D341Med (cell line): Measurements from ENCODE around the gene FBLN7.
"Not testable (repeated sequence)": the region's sequence is repeated elsewhere in the genome, so short reads cannot be mapped to it uniquely, and the experiment has no call there.

Source experiments
- DNase-seq: peaks from one replicate; pipeline ENCODE4 v3.0.0; 2012; ENCODE audit warnings: low spot score

The FBLN7 gene, protein sequence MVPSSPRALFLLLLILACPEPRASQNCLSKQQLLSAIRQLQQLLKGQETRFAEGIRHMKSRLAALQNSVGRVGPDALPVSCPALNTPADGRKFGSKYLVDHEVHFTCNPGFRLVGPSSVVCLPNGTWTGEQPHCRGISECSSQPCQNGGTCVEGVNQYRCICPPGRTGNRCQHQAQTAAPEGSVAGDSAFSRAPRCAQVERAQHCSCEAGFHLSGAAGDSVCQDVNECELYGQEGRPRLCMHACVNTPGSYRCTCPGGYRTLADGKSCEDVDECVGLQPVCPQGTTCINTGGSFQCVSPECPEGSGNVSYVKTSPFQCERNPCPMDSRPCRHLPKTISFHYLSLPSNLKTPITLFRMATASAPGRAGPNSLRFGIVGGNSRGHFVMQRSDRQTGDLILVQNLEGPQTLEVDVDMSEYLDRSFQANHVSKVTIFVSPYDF

DNA sequence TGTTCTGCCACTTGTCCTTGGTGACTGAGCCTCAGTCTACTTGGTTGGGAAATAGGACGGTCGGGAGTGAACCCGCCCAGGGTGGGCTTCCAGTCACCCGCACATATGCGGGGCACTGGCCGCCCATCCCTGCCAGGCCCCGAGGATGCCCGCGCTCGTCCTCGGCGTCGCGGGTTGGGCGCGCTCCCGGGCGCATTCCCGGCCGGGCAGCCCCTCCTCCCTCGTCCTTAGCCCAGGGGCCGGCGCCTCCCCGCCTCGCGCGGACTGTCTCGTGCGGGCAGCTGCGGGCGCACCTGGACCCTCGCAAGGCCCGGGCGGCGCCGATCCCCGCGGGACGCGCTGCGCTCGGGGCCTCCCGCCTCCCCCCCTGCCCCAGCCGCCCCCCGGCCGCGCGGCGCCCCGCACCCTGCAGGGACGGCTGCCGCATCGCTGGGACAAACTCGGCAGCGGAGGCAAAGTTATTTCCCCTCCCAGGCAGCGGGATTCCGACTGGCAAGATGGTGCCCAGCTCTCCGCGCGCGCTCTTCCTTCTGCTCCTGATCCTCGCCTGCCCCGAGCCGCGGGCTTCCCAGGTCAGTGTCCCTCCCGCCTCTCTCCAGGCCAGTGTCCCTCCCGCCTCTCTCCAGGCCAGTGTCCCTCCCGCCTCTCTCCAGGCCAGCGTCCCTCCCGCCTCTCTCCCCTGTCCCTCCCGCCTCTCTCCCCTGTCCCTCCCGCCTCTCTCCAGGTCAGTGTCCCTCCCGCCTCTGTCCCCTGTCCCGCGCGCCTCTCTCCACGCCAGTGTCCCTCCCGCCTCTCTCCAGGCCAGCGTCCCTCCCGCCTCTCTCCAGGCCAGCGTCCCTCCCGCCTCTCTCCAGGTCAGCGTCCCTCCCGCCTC is at the start of gene FBLN7:
TSS of gene FBLN7 (plus strand) at position 227 of the 874 bp plus-strand sequence. CDS start at position 498, 271 bp downstream.
- DNase-seq: peak; percentile 68

DNA sequence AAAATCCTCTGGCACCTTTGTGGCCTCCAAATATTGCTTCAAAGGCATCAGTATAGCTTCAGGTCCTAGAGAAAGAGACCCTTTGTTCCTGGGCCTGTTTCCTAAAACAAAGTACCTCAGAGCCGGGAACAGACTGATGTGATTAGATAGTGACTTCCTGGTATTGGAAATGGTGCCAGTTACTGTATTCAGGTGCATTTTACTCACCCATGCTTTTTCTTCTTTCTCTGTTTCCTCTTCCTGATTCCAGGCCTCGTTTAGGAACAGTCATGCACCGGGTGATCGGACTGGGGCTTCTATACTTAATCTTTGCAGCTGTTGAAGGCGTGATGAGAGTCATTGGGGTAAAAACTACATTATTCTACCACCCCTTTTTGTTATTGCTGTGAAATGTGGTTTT is 48.8 kb upstream of the FBLN7 start:
- no peak for DNase-seq

DNA sequence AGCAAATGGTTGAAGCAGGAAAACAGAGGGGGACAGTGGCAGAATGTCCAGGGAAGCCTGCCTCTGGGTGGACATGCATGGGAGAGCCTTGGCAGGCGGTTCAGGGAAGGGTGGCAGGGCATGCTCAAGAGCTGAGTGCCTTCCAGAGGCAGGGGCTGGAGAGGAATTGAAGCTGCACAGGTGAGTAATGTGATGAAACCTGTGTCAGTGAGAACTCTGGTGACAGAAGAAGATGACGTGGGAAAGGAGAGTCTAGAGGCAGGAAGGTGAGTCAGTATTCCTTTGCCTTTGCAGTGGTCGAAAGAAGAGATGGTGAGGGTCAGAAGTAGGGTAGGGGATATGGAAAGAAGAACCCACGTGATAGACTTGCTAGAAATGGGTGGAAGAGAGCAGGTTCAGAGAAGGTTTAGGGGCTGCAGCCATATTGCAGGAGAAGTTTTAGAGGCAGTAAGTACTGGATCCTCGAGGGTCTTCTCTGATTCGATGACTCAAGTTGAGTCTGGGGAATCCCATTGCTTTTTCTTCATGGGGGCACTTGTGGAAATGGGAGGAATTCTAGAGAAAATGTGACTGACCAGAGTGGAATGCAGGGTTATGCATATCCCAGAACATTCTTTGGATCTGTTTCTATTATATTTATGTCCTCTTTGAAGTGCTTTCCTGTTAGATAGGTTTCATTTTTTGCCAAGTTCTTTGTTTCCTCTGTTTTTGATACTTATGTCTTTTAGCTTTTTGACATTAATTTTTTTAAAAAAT is 45.7 kb upstream of the FBLN7 start:
- DNase-seq: no peak

DNA sequence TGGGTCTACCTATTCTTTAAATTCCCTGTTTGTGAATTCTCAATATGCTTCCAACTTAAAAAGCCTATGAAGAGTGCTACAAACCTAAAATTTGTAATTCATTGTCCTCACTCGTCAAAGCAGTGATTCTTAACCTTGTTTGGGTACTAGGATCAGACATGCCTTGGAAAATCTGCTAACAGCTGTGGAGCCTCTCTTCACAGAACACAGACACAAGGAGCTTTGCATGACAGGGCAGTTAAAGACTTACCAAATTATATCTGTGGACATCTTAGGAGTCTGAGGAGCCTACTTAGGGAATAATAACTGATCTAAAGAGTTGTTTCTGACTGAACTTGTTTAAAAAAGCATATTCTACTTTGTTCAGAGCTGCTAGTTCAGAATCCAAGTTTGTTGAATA is 45.0 kb upstream of the FBLN7 start:
- DNase-seq: no peak

DNA sequence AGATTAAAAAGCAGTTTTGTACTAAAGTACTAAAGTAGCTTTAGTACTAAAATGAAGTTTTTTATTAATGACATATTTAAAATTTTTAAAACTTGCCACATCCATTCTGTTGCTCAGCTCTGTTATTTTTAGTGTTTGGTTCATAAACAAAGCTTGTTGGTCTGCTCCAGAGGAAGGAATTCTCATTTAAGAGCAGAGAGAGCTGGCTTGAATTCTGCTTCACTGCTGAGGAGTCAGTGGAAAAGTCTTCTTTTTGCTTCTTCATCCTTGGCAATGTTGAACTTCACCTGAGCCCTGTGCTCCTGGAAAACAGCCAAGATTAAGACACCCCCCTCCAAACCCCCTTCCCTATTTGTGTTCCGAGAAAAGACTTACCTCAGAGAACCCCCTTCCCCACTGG is 42.5 kb upstream of the FBLN7 start:
- DNase-seq: no peak

DNA sequence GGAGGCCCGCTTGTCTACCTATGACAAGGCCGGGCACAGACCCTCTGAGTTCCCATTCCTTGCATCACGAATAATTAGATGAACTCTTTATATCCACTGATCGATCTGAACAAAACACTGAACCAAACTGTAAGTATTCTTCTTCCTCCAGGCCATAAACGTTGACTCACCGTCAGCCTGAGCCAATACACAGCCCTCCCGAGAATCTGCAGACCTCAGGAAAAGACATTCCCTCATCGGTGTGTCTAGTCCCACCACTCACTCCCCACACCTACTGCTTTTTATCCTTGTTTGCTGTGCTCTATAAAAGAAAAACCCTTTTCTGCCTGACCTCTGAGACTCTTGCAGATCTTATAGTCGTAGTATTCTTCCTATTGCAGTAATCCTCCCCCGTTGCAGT is 42.1 kb upstream of the FBLN7 start:
- DNase-seq: no peak

DNA sequence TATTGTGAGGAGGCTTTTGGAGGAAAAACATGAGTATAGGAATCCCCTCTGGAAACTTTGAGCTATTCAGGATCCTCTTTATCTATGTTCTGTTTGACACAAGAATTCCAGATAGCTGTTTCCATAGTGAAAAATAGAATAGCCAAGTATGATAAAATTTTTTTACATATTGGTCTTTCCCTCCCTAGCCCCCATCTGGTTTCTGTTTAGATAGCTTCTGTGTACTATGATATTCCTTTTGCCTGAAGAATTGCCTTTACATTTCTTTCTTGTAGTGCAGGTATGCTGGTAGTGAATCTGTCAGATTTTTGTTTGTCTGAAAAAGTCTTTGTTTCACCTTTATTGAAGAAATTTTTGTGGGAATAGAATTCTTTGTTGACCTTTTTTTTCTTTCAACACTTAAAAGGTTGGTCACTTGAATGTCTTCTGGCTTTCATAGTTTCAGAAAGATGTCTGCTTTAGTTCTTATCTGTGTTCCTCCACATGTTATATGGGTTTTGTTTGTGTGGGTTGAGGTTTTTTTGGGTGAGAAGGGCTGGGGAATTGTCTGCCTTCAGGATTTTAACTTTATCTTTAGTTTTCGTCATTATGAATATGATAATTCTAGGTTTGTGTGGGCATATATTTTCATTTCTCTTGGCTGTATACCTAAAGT is 29.9 kb upstream of the FBLN7 start:
- no peak for DNase-seq

DNA sequence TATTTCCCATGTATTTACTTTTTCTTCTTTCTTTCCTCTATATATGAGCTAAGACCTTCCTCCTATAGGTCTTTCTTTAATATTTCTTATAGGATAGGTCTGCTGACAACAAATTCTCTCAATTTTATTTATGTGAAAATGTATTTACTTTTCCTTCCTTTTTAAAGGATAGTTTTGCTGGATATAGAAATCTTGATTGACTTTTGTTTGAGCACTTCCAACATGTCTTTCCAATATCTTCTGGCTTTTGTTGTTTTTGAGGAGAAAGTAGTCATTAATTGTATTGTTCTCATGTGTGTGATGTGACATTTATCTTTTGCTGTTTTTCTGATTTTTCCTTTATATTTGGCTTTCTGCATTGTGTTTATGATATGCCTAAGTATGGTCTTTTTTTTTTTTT is 28.9 kb upstream of the FBLN7 start:
- DNase-seq: no peak

DNA sequence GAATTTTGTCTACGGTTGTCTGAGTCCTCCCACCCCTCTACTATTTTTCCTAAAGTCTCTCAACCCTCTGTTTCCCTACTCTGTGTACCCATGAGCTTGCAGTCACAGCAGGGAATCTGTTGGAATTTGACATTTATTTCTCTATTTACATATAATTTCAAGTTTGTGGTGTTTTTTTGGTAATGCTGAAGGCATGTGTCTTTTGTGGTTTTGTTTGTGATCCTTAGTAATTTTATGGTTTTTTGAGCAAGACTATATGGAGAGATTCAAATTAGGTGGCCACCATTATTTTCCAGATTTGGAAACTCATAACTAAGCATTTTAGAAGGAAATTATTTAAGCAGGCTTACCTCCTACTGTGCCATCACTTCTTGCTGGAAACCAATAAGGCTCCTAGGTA is 27.2 kb upstream of the FBLN7 start:
- no peak for DNase-seq

DNA sequence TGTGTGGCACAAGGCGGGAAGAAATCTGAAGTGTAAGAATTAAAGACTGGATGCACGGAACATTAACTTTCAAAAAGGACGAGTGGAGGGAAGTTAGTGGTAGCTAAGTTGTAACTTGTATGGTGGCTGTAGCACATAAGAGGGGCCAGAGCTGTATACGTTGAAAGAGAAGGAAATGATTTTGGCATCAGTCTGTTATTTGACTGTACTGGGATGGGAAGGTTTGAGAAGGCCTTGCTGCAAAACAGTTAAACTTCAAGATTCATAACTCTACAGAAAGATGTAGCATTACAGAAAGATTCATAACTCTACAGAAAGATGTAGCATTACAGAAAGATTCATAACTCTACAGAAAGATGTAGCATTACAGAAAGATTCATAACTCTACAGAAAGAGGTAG is 24.8 kb upstream of the FBLN7 start:
- not testable (repeated sequence) for DNase-seq

DNA sequence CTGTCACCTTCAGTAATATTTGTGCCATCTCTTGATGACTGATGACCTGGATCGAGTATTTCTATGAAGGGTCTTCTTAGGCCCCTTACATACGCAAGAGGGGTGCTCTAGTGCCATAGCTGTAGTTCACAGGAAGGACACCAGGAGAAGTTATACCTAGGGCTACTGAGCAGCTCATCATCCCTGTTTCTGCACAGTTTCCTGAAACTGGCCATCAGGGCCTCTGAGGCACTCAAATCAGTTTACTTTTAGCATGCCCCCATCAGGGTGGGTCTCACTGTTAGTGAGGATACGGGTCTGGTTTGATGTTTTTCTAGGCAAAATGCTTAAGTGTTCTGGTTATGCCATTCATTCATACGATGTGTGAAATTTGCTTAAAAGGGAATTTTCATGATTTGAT is 20.0 kb upstream of the FBLN7 start:
- no peak for DNase-seq

DNA sequence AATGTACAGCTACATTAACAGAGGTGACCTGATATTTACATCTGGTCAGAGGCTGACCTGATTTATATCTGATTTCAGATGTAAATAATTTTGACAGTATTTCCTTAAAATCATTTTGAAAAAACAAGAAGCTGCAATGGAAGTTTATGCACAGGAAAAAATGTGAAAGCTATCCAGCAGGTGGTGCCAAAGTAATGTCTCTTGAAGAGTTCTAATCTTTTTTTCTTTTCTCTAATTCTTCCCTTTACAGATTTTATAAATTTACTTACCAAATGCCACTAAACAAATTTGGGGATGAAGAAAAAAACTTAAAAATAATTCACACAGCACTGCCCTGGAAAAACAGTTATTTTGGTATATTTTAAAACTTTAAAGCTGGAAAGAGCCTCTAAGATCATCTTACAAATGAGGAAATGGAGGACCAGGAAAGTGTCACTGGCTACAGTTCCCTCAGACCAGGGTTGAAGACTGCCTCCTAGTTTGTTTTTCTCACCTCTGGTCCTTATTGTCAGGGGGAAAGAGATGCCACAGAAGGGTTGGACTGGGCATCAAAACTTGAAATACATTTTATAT is 16.4 kb upstream of the FBLN7 start:
- DNase-seq: peak; percentile 29

DNA sequence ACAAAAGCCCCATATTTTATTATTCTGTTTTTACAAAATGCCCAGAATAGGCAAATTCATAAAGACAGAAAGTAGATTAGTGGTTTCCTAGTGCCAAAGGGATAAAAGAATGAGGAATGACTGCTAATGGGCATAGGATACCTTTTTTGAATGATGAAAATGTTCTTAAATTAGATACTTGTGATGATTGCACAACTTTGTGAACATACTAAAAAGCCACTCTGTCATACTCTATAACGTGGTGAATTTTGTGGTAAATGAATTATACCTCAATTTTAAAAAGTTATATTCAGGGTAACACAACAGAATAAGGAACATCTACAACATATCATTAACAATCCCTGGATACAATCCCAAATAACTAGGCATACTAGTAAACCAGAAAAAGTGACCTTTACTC is 9.1 kb upstream of the FBLN7 start:
- DNase-seq: no peak

DNA sequence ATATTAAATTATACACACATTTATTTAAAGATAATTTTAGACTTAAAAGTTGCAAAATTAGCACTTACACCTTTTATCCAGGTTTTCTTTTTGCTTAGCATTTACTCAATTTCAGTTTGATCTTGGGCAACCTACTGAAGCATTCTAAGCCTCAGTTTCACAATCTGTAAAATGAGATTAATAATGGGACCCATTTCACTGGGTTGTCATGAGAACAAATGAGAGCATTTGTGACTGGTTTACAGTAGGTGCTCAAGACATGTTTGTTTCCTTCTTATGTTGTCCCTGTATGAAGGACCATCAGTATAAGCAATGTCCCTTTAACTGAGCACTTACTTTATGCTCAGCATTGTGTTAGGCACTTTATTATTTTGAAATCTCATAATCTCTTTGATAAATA is 4.8 kb upstream of the FBLN7 start:
- no peak for DNase-seq

DNA sequence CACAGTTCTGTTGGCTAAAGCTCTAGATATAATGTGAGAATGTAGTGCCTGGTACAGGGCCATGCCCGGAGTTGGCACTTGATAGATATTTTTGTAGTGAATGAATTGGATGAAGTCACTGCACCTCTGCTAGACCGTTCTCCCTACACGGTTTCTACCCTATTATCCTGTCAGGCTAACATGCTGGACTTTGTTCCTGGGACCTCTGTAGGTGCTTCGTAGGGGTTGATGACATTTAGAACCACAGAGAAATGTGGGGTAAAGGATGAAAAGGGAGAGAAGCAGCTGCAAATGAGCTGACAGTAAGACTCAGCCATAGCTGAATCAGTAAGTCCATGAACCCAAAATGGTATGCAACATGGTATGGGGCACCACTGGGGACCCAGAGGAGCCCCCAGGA is 4.1 kb upstream of the FBLN7 start:
- no peak for DNase-seq

DNA sequence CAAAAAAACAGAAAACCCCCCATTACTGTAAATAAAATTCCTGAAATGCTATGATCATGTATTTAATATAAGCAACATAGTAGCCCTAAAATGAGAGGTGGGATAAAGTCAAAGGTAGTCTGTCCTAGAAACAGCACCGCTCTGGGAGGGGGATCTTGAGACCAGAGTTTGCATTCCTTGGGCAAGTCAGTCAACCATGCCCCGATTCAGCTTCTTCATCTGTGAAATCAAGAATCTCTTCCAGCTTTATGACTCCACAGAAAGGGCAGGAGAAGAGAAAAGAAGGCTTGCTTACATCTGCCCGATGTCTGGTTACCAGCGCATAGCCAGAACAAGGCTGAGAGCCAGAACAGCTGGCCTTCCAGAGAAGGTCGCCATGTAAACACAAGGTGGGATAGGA is 2.1 kb upstream of the FBLN7 start:
- no peak for DNase-seq

DNA sequence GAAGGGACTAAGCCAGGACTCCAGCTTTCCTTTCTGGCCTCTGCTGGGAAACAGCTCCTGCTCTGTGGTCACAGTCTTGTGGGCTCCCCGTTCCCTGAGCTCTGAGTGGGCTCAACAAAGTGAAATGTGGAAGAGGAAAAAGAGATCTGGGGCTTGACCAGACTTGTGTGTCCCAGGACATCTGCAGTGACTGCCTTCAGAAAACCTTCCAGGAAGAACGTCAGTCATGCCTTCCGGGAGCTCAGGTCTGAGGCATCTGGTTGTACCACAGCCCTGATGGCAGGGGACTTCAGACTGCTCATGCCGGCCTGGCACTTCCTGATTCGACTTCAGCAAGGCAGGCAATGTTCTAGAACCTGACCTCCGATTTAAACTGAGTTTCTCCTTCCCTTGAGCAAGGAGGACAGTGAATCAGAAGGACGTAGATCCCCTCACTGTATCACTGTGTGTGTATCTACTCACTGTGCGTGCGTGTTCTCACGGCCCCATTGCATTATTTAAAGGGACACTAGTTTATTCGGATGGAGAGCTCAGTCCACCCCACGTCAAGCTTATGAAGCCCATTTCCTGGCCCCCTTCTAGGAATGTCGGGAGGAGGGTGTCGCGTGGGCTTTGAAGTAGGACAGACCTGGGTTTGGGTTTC is 548 bp upstream of the FBLN7 start:
- no peak for DNase-seq

DNA sequence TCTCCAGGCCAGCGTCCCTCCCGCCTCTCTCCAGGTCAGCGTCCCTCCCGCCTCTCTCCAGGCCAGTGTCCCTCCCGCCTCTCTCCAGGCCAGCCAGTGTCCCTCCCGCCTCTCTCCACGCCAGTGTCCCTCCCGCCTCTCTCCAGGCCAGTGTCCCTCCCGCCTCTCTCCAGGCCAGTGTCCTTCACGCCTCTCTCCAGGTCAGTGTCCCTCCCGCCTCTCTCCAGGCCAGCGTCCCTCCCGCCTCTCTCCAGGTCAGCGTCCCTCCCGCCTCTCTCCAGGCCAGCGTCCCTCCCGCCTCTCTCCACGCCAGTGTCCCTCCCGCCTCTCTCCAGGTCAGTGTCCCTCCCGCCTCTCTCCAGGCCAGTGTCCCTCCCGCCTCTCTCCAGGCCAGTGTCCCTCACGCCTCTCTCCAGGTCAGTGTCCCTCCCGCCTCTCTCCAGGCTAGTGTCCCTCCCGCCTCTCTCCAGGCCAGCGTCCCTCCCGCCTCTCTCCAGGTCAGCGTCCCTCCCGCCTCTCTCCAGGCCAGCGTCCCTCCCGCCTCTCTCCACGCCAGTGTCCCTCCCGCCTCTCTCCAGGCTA is 939 bp downstream of the FBLN7 start:
- not testable (repeated sequence) for DNase-seq

DNA sequence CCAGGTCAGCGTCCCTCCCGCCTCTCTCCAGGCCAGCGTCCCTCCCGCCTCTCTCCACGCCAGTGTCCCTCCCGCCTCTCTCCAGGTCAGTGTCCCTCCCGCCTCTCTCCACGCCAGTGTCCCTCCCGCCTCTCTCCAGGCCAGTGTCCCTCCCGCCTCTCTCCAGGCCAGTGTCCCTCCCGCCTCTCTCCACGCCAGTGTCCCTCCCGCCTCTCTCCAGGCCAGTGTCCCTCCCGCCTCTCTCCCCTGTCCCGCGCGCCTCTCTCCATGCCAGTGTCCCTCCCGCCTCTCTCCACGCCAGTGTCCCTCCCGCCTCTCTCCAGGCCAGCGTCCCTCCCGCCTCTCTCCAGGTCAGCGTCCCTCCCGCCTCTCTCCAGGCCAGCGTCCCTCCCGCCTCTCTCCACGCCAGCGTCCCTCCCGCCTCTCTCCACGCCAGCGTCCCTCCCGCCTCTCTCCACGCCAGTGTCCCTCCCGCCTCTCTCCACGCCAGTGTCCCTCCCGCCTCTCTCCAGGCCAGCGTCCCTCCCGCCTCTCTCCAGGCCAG is 1.5 kb downstream of the FBLN7 start:
- DNase-seq: not testable (repeated sequence)

DNA sequence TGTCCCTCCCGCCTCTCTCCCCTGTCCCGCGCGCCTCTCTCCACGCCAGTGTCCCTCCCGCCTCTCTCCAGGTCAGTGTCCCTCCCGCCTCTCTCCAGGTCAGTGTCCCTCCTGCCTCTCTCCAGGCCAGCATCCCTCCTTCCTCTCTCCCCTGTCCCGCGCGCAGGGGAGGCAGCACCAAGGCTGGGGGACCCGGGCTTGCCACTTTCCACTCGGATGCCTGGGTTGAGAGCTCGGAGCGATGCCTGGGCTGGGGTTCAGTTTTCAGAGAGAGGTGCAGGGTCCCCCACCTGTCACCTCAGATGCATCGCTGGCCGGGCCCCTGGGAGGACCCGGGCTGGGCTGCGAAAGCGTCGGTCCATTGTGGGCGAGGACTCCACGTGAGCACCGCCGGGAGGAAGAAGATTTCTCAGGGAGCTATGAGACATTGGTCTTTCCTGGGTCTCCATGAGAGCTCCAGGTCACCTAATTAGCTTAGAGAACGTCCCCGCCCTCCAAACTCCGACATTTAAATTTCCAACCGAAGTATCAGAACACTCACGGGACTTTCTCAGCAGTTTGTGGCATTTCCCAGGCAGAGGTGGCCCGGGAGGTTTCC is 2.1 kb downstream of the FBLN7 start:
- no peak for DNase-seq
